CD14-positive monocyte (primary cell): Measurements from ENCODE around the gene ZBTB7C. TPM values are rescaled to one million over a fixed set of nuclear protein-coding genes. Genes with fewer than 3 reads are reported as not detected.

Experiments used
- DNase-seq, 3 donors: peaks; one replicate each; pipeline ENCODE4 v3.0.0-alpha.2; 2011 to 2022
- H2AFZ ChIP-seq: 2 replicates; pipeline ENCODE4 v1.6.0; 2012; ENCODE audit warnings: mild to moderate bottlenecking, low read depth, low read length, inconsistent platforms; ENCODE audit not compliant: insufficient read depth, poor library complexity, severe bottlenecking
- H3K27ac ChIP-seq, 2 donors: 1 replicate in 1 of 2; 2 replicates in 1 of 2; pipeline ENCODE4 v1.5.1; 2012 to 2013; ENCODE audit warnings: low read length in 2 of 2, control low read depth in 1 of 2, inconsistent platforms in 1 of 2, low read depth in 1 of 2, mild to moderate bottlenecking in 1 of 2
- H3K27me3 ChIP-seq, 2 donors: one replicate each; pipeline versions ENCODE4 v1.6.0 to v1.6.1; 2011 to 2013; ENCODE audit warnings: low read length in 2 of 2; ENCODE audit not compliant: control insufficient read depth in 2 of 2, insufficient read depth in 2 of 2
- H3K36me3 ChIP-seq, 2 donors: replicated peaks in 1 of 2; 1 replicate in 1 of 2; 2 replicates in 1 of 2; pipeline versions ENCODE4 v1.5.1 to v1.6.1; 2012 to 2013; ENCODE audit warnings: low read length in 2 of 2, control low read depth in 1 of 2, inconsistent platforms in 1 of 2, mild to moderate bottlenecking in 1 of 2; ENCODE audit not compliant: insufficient read depth in 2 of 2, control insufficient read depth in 1 of 2
- H3K4me1 ChIP-seq, 2 donors: 1 replicate in 1 of 2; 2 replicates in 1 of 2; pipeline versions ENCODE4 v1.5.1 to v1.6.1; 2012 to 2013; ENCODE audit warnings: low read length in 2 of 2, control low read depth in 1 of 2, inconsistent platforms in 1 of 2, mild to moderate bottlenecking in 1 of 2, moderate library complexity in 1 of 2; ENCODE audit not compliant: insufficient read depth in 2 of 2, control insufficient read depth in 1 of 2
- H3K4me2 ChIP-seq: replicated peaks from 2 replicates; pipeline ENCODE3; 2012; ENCODE audit warnings: low read length, moderate library complexity, mild to moderate bottlenecking; ENCODE audit not compliant: poor library complexity, severe bottlenecking; ENCODE audit errors: extremely low read depth
- H3K4me3 ChIP-seq, 3 experiments: fragments of 200-600 bp in 1 of 3; sonication (generic) in 1 of 3; replicated peaks in 1 of 3; 1 replicate in 2 of 3; 2 replicates in 1 of 3; pipeline ENCODE4 v1.5.1; 2011 to 2013; ENCODE audit warnings: low read length in 3 of 3, mild to moderate bottlenecking in 3 of 3, control low read depth in 2 of 3, low read depth in 2 of 3, inconsistent platforms in 1 of 3, moderate library complexity in 1 of 3
- H3K79me2 ChIP-seq: 2 replicates; pipeline ENCODE4 v1.6.0; 2012; ENCODE audit warnings: mild to moderate bottlenecking, control low read depth, inconsistent platforms, low read length, moderate library complexity; ENCODE audit not compliant: insufficient read depth
- H3K9ac ChIP-seq: 2 replicates; pipeline ENCODE4 v1.6.0; 2017; ENCODE audit warnings: low read length, mild to moderate bottlenecking; ENCODE audit not compliant: insufficient read depth, poor library complexity, severe bottlenecking
- H3K9me3 ChIP-seq, 2 donors: replicated peaks in 1 of 2; 1 replicate in 1 of 2; 2 replicates in 1 of 2; pipeline versions ENCODE4 v1.5.1 to v1.6.1; 2012 to 2013; ENCODE audit warnings: low read length in 2 of 2, control low read depth in 1 of 2; ENCODE audit not compliant: control insufficient read depth in 1 of 2, insufficient read depth in 1 of 2
- H4K20me1 ChIP-seq: 2 replicates; pipeline ENCODE4 v1.6.0; 2012; ENCODE audit warnings: mild to moderate bottlenecking, low read length, control low read depth, moderate library complexity; ENCODE audit not compliant: insufficient read depth
- H3K27ac Mint-ChIP-seq, 7 donors: one replicate each; pipeline ENCODE4 v1.8.0; 2020; ENCODE audit warnings: mild to moderate bottlenecking in 7 of 7, mixed read lengths in 7 of 7, moderate library complexity in 6 of 7, inconsistent platforms in 2 of 7
- H3K27me3 Mint-ChIP-seq, 3 donors: one replicate each; pipeline ENCODE4 v1.8.0; 2021 to 2022; ENCODE audit warnings: low read depth in 3 of 3, mild to moderate bottlenecking in 3 of 3, mixed read lengths in 3 of 3, moderate library complexity in 3 of 3, inconsistent platforms in 1 of 3
- H3K36me3 Mint-ChIP-seq, 2 donors: one replicate each; pipeline ENCODE4 v1.8.0; 2020; ENCODE audit warnings: mixed read lengths in 2 of 2, inconsistent platforms in 1 of 2, mild to moderate bottlenecking in 1 of 2
- H3K4me1 Mint-ChIP-seq: one replicate; pipeline ENCODE4 v1.8.0; 2020; ENCODE audit warnings: mild to moderate bottlenecking, mixed read lengths
- H3K4me3 Mint-ChIP-seq, 2 donors: one replicate each; pipeline ENCODE4 v1.8.0; 2020; ENCODE audit warnings: mild to moderate bottlenecking in 2 of 2, mixed read lengths in 2 of 2, moderate library complexity in 1 of 2
- H3K9me3 Mint-ChIP-seq, 7 donors: one replicate each; pipeline ENCODE4 v1.8.0; 2020 to 2022; ENCODE audit warnings: mixed read lengths in 7 of 7, mild to moderate bottlenecking in 6 of 7, moderate library complexity in 6 of 7, inconsistent platforms in 2 of 7
- CTCF ChIP-seq: fragments of 200-600 bp; IDR thresholded peaks from one replicate; pipeline ENCODE4 v1.8.0; 2022; ENCODE audit warnings: antibody characterized with exemption, mild to moderate bottlenecking
- WGBS: methylation state at CpG from one replicate; pipeline ENCODE4 v1.1.5; 2013; ENCODE audit warnings: missing lambda C conversion rate; ENCODE audit not compliant: insufficient coverage; 5-methylcytosine and 5-hydroxymethylcytosine counted together
- intact Hi-C, 2 donors: fragments of 100-400 bp; cut with micrococcal nuclease; formaldehyde crosslinking; loops; one replicate each; pipeline versions ENCODE4 v1.15.0 to v1.15.1; 2023
- polyA plus RNA-seq, 3 donors: library from polyadenylated mRNA; depleted of rRNA in 1 of 3; unstranded in 2 of 3; stranded (reverse) in 1 of 3; fragments of 300-500 nt in 2 of 3; fragments of >200 nt in 1 of 3; fragmentation: Illumina TruSeq in 2 of 3; gene quantifications; 1 replicate in 2 of 3; 2 replicates in 1 of 3; pipeline ENCODE4 v1.2.3, GENCODE V29; 2012 to 2021

Gene ZBTB7C
- polyA plus RNA-seq, 3 donors, result 0.03 to 0.09 TPM; not detected in 1

GRCh38 chr18:48162956-48163737, 246.0 kb downstream of the ZBTB7C start:
- Mint-ChIP-seq H3K36me3 (no peaks in the 10 kb centered on the region), H3K4me1 (peaks cover 27% of the 10 kb centered on the region), H3K9me3 (peaks cover 0 to 1% (median 0%) of the 10 kb centered on the region in 7 donors), H3K27me3 (peaks cover 13 to 36% (median 18%) of the 10 kb centered on the region in 3 donors), H3K4me3 (peak overlapping the region in 1 of 2 donors; percentile 65), H3K27ac (no peak overlapping the region)
- H3K4me1 ChIP-seq, result peaks cover 39 to 47% of the 10 kb centered on the region in 2 donors
- no peak overlapping the region for H2AFZ ChIP-seq
- H3K9ac ChIP-seq, result no peak overlapping the region
- WGBS, result 100% methylated on average over 1 of the region's 5 CpGs
- H3K27ac ChIP-seq, result no peak overlapping the region
- no peak overlapping the region for H3K4me3 ChIP-seq
- no peak for TF ChIP-seq CTCF
- H3K9me3 ChIP-seq, result no peaks in the 10 kb centered on the region
- peaks cover 3 to 12% of the 10 kb centered on the region in 2 donors for H3K27me3 ChIP-seq
- intact Hi-C loops, result loop anchor here (5.0 kb wide), 1 partner anchor 249 kb away; no protein-coding TSS in a partner anchor
- H4K20me1 ChIP-seq, result no peaks in the 10 kb centered on the region
- no peak for DNase-seq
- H3K79me2 ChIP-seq, result no peaks in the 10 kb centered on the region
- no peak overlapping the region for H3K4me2 ChIP-seq
- H3K36me3 ChIP-seq, result no peaks in the 10 kb centered on the region

GRCh38 chr18:48161911-48162698, 247.1 kb downstream of the ZBTB7C start:
- Histone ChIP-seq H3K79me2 (no peaks in the 10 kb centered on the region), H2AFZ (peak overlapping the region; percentile 85)
- 1% methylated on average over 35 of the region's 38 CpGs for WGBS

More at GRCh38 chr18:48161911-48162698, 247.1 kb downstream of the ZBTB7C start:
- no peaks in the 10 kb centered on the region for H3K36me3 ChIP-seq
- no peak overlapping the region for H3K27ac ChIP-seq
- no peaks in the 10 kb centered on the region for H3K9me3 ChIP-seq
- Mint-ChIP-seq H3K9me3 (peaks cover 0 to 1% (median 0%) of the 10 kb centered on the region in 7 donors), H3K36me3 (no peaks in the 10 kb centered on the region), H3K4me1 (peaks cover 24% of the 10 kb centered on the region), H3K4me3 (peak overlapping the region; percentile 78 to 88), H3K27ac (peak overlapping the region in 2 of 7 donors; percentile 6 to 57), H3K27me3 (peaks cover 13 to 41% (median 22%) of the 10 kb centered on the region in 3 donors)
- peak overlapping the region; percentile 48 to 77 (median 51) for H3K4me3 ChIP-seq
- H4K20me1 ChIP-seq, result no peaks in the 10 kb centered on the region
- TF ChIP-seq CTCF, result no peak
- intact Hi-C loops, result loop anchor here (5.0 kb wide), 1 partner anchor 250 kb away; no protein-coding TSS in a partner anchor
- no peak for DNase-seq
- H3K4me1 ChIP-seq, result peaks cover 34 to 38% of the 10 kb centered on the region in 2 donors
- H3K4me2 ChIP-seq, result peak overlapping the region; percentile 85
- peak overlapping the region; percentile 53 for H3K9ac ChIP-seq
- peaks cover 3 to 12% of the 10 kb centered on the region in 2 donors for H3K27me3 ChIP-seq
